ENCODE measurements around the gene YARS2.
"Not testable (repeated sequence)": the region's sequence is repeated elsewhere in the genome, so short reads cannot be mapped to it uniquely, and the experiment has no call there.

Gene YARS2

GRCh38 chr12:32708926-32709325 is 46.8 kb downstream of the YARS2 start:
- no peak for TF ChIP-seq CTCF (IDR thresholded peaks at IDR 0.05; ENCODE audit: low read depth, low read length)
- no peak for DNase-seq (ENCODE audit: low read depth, low spot score)
- in situ Hi-C loops (cut with HindIII; ENCODE audit: low sequenced_read_pairs): no loop called here
- no peak overlapping the region for H3K4me3 ChIP-seq (ENCODE audit: low read depth, low read length)

- in situ Hi-C loops (cut with HindIII; ENCODE audit: low sequenced_read_pairs): no loop called here
- H3K4me3 ChIP-seq (ENCODE audit: low read depth, low read length): no peak overlapping the region
- no peak for DNase-seq (ENCODE audit: low read depth, low spot score)
- no peak for TF ChIP-seq CTCF (IDR thresholded peaks at IDR 0.05; ENCODE audit: low read depth, low read length)
These were observed 49.2 kb downstream of the YARS2 start for GRCh38 chr12:32706335-32707024.

- TF ChIP-seq CTCF (IDR thresholded peaks at IDR 0.05; ENCODE audit: low read depth, low read length): no peak
- in situ Hi-C loops (cut with HindIII; ENCODE audit: low sequenced_read_pairs): no loop called here
- no peak overlapping the region for H3K4me3 ChIP-seq (ENCODE audit: low read depth, low read length)
- DNase-seq (ENCODE audit: low read depth, low spot score): no peak
These were observed 49.9 kb downstream of the YARS2 start for GRCh38 chr12:32705783-32706182.

- DNase-seq (ENCODE audit: low read depth, low spot score): no peak
- TF ChIP-seq CTCF (IDR thresholded peaks at IDR 0.05; ENCODE audit: low read depth, low read length): no peak
- in situ Hi-C loops (cut with HindIII; ENCODE audit: low sequenced_read_pairs): no loop called here
- H3K4me3 ChIP-seq (ENCODE audit: low read depth, low read length): no peak overlapping the region
These were observed 52.8 kb downstream of the YARS2 start for GRCh38 chr12:32702946-32703345.

- H3K4me3 ChIP-seq (ENCODE audit: low read depth, low read length): no peak overlapping the region
- in situ Hi-C loops (cut with HindIII; ENCODE audit: low sequenced_read_pairs): no loop called here
- TF ChIP-seq CTCF (IDR thresholded peaks at IDR 0.05; ENCODE audit: low read depth, low read length): no peak
- DNase-seq (ENCODE audit: low read depth, low spot score): no peak
These were observed 53.2 kb downstream of the YARS2 start for GRCh38 chr12:32702473-32702872.

GRCh38 chr12:32699437-32699836 is 56.3 kb downstream of the YARS2 start:
- in situ Hi-C loops (cut with HindIII; ENCODE audit: low sequenced_read_pairs); DNase-seq (ENCODE audit: low read depth, low spot score); H3K4me3 ChIP-seq (ENCODE audit: low read depth, low read length): not testable (repeated sequence)

- no peak for TF ChIP-seq CTCF (IDR thresholded peaks at IDR 0.05; ENCODE audit: low read depth, low read length)
- in situ Hi-C loops (cut with HindIII; ENCODE audit: low sequenced_read_pairs): no loop called here
- no peak overlapping the region for H3K4me3 ChIP-seq (ENCODE audit: low read depth, low read length)
- no peak for DNase-seq (ENCODE audit: low read depth, low spot score)
These were observed 57.4 kb downstream of the YARS2 start for GRCh38 chr12:32698285-32698684.

Data from astrocyte of the spinal cord (primary cell).